GM12892 (cell line): ENCODE measurements around the gene PNP.
"Not testable (repeated sequence)": the region's sequence is repeated elsewhere in the genome, so short reads cannot be mapped to it uniquely, and the experiment has no call there.

ENCODE experiments used
- DNase-seq: peaks from one replicate; pipeline ENCODE4 v3.0.0; 2011; ENCODE audit not compliant: insufficient read length
- FAIRE-seq: peaks from 2 replicates; lab custom pipeline; 2011; peaks lifted over from hg19 to GRCh38; lab: Jason Lieb, UNC
- POLR2A ChIP-seq: IDR thresholded peaks from 2 replicates; pipeline ENCODE4 v1.6.1; 2011; ENCODE audit warnings: low read depth, low read length, control low read depth
- POLR2AphosphoS5 ChIP-seq: IDR thresholded peaks from 2 replicates; pipeline ENCODE4 v1.6.1; 2011; ENCODE audit warnings: low read depth, low read length, control low read depth
- TAF1 ChIP-seq: IDR thresholded peaks from 2 replicates; pipeline ENCODE4 v1.6.1; 2011; ENCODE audit warnings: low read depth, mild to moderate bottlenecking, control low read depth, low read length, borderline replicate concordance

Gene PNP

GRCh38 chr14:20435582-20436362 lies 33.4 kb upstream of the PNP start, which contains the start of gene KLHL33:
Gene KLHL33 (minus strand): TSS chr14:20436166. CDS start chr14:20435811, 355 bp downstream.
- no peak for FAIRE-seq
- no peak for DNase-seq
- TF ChIP-seq POLR2A (no peak), TAF1 (no peak), POLR2AphosphoS5 (no peak)

GRCh38 chr14:20436363-20436755 lies 32.8 kb upstream of the PNP start:
- TF ChIP-seq TAF1 (no peak), POLR2AphosphoS5 (no peak), POLR2A (no peak)

GRCh38 chr14:20438664-20439063 lies 30.5 kb upstream of the PNP start:
- FAIRE-seq (no peak), DNase-seq (no peak)
- TF ChIP-seq POLR2A (no peak), POLR2AphosphoS5 (no peak), TAF1 (no peak)

More at GRCh38 chr14:20436363-20436755, 32.8 kb upstream of the PNP start:
- no peak for DNase-seq
- FAIRE-seq = no peak

- no peak for DNase-seq
- no peak for FAIRE-seq
- no peak for TF ChIP-seq POLR2AphosphoS5
These were observed 28.7 kb upstream of the PNP start for GRCh38 chr14:20440465-20440864.

- FAIRE-seq = peak; percentile 44
- DNase-seq = no peak
These were observed 28.3 kb upstream of the PNP start for GRCh38 chr14:20440882-20441281.

GRCh38 chr14:20441461-20441860 lies 27.7 kb upstream of the PNP start:
- FAIRE-seq = no peak
- TF ChIP-seq POLR2AphosphoS5 = no peak
- no peak for TF ChIP-seq TAF1
- no peak for TF ChIP-seq POLR2A
- DNase-seq = no peak

More at GRCh38 chr14:20440882-20441281, 28.3 kb upstream of the PNP start:
- TF ChIP-seq POLR2AphosphoS5 = no peak
- TF ChIP-seq POLR2A = no peak
- no peak for TF ChIP-seq TAF1

- not testable (repeated sequence) for FAIRE-seq, DNase-seq
These were observed 25.6 kb upstream of the PNP start for GRCh38 chr14:20443650-20444049.

- no peak for FAIRE-seq
- TF ChIP-seq POLR2A (no peak), POLR2AphosphoS5 (no peak), TAF1 (no peak)
- DNase-seq = no peak
These were observed 22.3 kb upstream of the PNP start for GRCh38 chr14:20446889-20447288.

GRCh38 chr14:20452831-20453230 lies 16.4 kb upstream of the PNP start:
- DNase-seq, FAIRE-seq: not testable (repeated sequence)

- FAIRE-seq (peak; percentile 98), DNase-seq (peak; percentile 91)
- TF ChIP-seq POLR2AphosphoS5 = peak; percentile 93
- peak; percentile 89 for TF ChIP-seq POLR2A
- TF ChIP-seq TAF1 = peak; percentile 89
These were observed 14.5 kb upstream of the PNP start, which contains the start of the genes APEX1 and OSGEP for GRCh38 chr14:20454516-20455354. Gene APEX1 (plus strand): TSS chr14:20455226. CDS start chr14:20455646, 420 bp downstream. Gene OSGEP (minus strand): TSS chr14:20454812. CDS start chr14:20454683, 129 bp downstream.

- FAIRE-seq (no peak), DNase-seq (no peak)
- peak; percentile 36; the same call in 1 of the 2 replicates for TF ChIP-seq POLR2A
- no peak; the same call in 1 of the 2 replicates for TF ChIP-seq POLR2AphosphoS5
These were observed 13.6 kb upstream of the PNP start for GRCh38 chr14:20455355-20456300.
